Islet of Langerhans (tissue), 1 donor: ENCODE results near the gene NUMA1.

Source experiments
- FAIRE-seq: peaks from one replicate; lab custom pipeline; 2011; peaks lifted over from hg19 to GRCh38; lab: Jason Lieb, UNC

NUMA1 gene

GRCh38 chr11:72102946-72103753 is 22.8 kb upstream of the NUMA1 start, which contains the start of gene LAMTOR1:
Gene LAMTOR1, minus strand, starts transcription at chr11:72103297. Its CDS starts 73 bp downstream, at chr11:72103224.
- FAIRE-seq: peak; percentile 9

- FAIRE-seq: no peak
These were observed 22.2 kb upstream of the NUMA1 start for GRCh38 chr11:72102631-72102945.

GRCh38 chr11:72102162-72102561 is 21.8 kb upstream of the NUMA1 start:
- FAIRE-seq: no peak

- no peak for FAIRE-seq
These were observed 20.1 kb upstream of the NUMA1 start for GRCh38 chr11:72100462-72100861.

- FAIRE-seq: no peak
These were observed 19.7 kb upstream of the NUMA1 start for GRCh38 chr11:72100009-72100408.

- no peak for FAIRE-seq
These were observed 18.4 kb upstream of the NUMA1 start for GRCh38 chr11:72098741-72099140.

- FAIRE-seq: no peak
These were observed 10.9 kb upstream of the NUMA1 start for GRCh38 chr11:72091292-72091691.

- no peak for FAIRE-seq
These were observed 7.9 kb upstream of the NUMA1 start for GRCh38 chr11:72088076-72088808.

GRCh38 chr11:72085621-72086351 is 5.4 kb upstream of the NUMA1 start:
- no peak for FAIRE-seq

GRCh38 chr11:72084965-72085364 is 4.6 kb upstream of the NUMA1 start:
- no peak for FAIRE-seq

- no peak for FAIRE-seq
These were observed 3.7 kb upstream of the NUMA1 start for GRCh38 chr11:72084076-72084475.

- FAIRE-seq: no peak
These were observed 3.1 kb upstream of the NUMA1 start for GRCh38 chr11:72083414-72083813.

GRCh38 chr11:72081821-72082453 is 1.6 kb upstream of the NUMA1 start:
- no peak for FAIRE-seq

GRCh38 chr11:72081184-72081644 is 872 bp upstream of the NUMA1 start:
- no peak for FAIRE-seq

GRCh38 chr11:72079819-72080325 is 470 bp downstream of the NUMA1 start:
- no peak for FAIRE-seq

- no peak for FAIRE-seq
These were observed 1.9 kb downstream of the NUMA1 start for GRCh38 chr11:72078477-72078876.

GRCh38 chr11:72075756-72076155 is 4.6 kb downstream of the NUMA1 start:
- FAIRE-seq: no peak

- FAIRE-seq: no peak
These were observed 5.2 kb downstream of the NUMA1 start for GRCh38 chr11:72075109-72075508.

- FAIRE-seq: no peak
These were observed 8.0 kb downstream of the NUMA1 start for GRCh38 chr11:72072348-72072747.

- no peak for FAIRE-seq
These were observed 9.9 kb downstream of the NUMA1 start for GRCh38 chr11:72070491-72070890.

GRCh38 chr11:72069787-72070251 is 10.5 kb downstream of the NUMA1 start:
- no peak for FAIRE-seq

GRCh38 chr11:72069200-72069599 is 11.1 kb downstream of the NUMA1 start:
- no peak for FAIRE-seq
